NCI-H128 (cell line): ENCODE measurements around the gene RPP25.

ENCODE experiments used
- DNase-seq: peaks from one replicate; lab custom pipeline; 2025; ENCODE audit not compliant: unreplicated experiment; lab: John Stamatoyannopoulos, UW

The RPP25 gene

DNA sequence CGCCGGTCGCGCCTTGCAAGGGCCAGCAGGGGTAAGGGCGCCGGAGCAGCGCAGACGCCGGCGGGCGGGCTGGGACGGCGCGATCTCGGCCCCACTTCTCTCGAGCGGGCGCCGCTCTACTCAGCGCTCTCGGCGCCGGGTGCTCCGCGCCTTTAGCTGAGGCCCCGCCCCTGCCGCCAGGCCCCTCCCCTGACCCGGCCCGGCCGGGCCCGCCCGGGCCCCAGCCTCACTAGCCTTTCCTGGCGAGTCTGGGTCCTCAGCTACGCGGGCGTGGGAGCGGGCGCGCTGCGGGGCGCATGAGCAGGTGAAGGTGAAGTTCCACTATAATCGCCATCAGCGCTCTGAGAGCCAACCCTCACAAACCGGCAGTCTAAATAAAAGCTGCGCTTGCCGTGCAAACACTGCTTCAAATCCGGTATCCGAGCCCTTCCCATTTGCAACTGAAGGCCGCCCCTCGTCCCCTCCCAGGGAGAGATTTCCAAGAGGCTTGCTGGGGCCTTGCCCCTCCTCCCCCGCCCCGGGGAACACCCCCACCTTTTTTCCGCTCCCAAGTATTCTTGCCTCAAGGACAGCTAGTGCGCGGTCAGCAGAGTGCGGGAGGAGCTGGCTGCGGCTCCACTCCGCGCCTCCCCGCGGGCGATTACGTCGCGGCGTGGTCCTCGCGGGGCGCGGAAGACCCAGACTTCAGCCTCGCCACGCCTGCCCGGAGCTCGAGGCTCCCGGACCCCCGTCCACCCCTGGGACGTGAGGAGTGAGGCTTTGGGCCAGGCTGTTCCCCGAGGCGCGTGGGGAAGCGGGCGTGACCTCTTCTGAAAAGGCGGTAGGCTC lies at the start of gene RPP25:
Gene RPP25 (minus strand): TSS at position 125 of the 828 bp plus-strand sequence. CDS start 189 bp downstream, outside the sequence.
- DNase-seq = no peak

DNA sequence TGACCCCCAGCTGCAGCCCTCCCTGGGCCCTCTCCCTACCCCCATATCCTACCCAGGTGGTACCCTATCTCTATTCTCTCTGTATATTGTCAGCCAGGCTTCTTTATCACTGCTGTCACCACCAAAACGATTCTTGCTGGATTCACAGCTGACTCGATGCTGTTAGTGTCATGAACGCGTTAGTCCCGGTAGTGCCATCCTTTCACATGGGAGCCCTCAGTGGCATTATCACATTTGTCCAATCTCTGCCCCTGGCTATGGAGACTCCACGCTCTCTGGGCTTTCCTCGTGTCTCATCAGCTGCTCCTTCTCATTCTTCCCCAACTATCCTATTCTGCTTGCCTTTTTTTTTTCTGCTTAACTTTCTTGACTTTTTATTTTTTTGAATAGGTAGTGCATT lies 45.8 kb upstream of the RPP25 start:
- no peak for DNase-seq

- no peak for DNase-seq
Observed at GRCh38 chr15:75001310-75001709, 44.7 kb upstream of the RPP25 start.

GRCh38 chr15:74997543-74997942 lies 41.0 kb upstream of the RPP25 start:
- DNase-seq = no peak

DNA sequence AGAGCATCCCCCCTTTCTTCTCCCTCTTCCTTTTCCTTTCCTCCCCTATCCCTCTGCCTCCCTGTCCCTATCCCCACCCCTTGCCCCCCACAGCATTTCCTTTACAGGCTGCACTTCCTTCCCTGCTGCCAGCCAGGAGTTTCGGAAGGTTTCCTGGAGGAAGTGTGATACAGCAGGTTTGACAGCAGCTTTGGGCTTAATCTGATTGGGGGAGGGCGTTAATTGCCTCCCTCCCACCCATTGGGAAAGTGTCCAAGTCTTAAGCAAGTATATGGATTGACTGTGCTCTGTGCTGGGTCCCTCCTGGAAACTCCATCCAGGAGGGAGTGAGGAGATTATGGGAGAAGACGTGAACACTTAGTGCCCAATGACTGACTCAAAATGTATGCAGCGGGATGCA lies 40.6 kb upstream of the RPP25 start:
- no peak for DNase-seq

DNA sequence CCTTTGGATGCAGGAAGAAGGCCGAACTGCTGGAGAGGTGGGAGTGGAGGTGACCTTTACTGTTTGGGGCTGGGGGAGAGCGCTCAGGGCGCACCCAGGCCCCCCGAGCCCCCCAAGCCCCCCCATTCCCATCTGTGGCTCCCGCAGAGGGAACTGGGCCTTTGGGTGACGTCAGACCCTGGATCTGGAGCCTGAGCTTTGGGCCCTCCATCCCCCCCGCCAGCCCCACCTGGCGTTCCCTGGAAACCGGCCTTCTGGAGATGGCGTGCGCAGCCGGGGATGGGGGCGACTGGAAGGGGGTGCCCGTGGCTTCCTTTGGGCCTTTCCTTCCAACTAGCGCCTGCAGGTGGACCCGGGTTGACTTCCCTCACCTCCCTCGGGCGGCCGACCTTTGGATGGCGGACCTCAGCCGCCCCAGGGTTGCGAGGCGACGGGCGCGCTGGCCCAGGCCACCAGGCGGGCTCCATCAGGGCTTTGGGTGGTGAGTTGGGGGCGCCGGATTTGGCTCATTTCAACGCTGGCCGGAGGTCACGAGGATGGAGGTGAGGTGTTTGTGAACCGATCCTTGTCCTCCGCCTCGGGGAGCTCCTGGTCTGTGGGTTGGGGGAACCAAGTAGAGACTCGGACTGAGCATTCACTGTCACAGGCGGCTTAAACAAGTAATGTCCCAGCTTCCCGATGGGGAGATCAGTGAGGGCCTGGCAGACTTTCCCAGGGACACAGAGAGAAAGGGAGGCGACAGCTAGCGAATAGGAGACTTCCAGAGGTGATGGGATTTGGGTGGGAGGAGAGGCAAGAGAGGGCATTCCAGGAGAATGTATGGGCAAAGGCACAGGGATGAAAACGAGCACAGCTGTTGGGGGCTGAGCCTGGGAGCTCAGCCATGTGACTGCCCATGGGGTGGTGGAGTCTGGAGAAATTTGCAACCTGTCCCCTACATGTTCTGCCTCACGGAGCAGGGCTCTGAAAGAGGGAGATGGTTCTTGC lies 39.5 kb upstream of the RPP25 start:
- DNase-seq = peak; percentile 14

GRCh38 chr15:74995182-74995778 lies 38.7 kb upstream of the RPP25 start, which contains the start of gene SCAMP5:
SCAMP5 (plus strand) TSS chr15:74995563; CDS start chr15:75011840, 16,277 bp downstream.
- DNase-seq = peak; percentile 73

- DNase-seq = no peak
Observed at GRCh38 chr15:74994685-74995084, 38.1 kb upstream of the RPP25 start.

DNA sequence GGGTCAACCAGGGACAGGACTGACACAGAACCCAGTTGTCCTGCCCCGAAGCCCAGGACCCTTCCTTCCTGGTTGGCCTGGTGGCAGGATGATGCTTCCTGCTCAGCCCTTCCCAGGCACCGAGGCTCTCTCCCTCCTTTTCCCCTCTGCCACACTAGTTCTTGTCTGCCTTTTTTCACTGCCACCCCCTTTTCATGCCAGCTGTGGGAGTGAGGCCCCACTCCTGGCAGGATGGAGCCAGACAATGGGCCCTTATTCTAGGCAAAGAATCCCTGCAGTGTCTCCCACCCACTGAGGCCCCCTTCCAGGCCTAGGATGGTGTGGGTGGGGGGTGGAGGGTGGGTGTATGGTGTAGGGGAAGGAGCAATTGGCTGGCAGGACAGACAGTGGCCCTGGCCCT lies 37.7 kb upstream of the RPP25 start:
- no peak for DNase-seq

GRCh38 chr15:74992619-74993018 lies 36.0 kb upstream of the RPP25 start:
- DNase-seq = no peak

- no peak for DNase-seq
Observed at GRCh38 chr15:74989527-74989926, 33.0 kb upstream of the RPP25 start.

- no peak for DNase-seq
Observed at GRCh38 chr15:74988007-74988800, 31.6 kb upstream of the RPP25 start.

DNA sequence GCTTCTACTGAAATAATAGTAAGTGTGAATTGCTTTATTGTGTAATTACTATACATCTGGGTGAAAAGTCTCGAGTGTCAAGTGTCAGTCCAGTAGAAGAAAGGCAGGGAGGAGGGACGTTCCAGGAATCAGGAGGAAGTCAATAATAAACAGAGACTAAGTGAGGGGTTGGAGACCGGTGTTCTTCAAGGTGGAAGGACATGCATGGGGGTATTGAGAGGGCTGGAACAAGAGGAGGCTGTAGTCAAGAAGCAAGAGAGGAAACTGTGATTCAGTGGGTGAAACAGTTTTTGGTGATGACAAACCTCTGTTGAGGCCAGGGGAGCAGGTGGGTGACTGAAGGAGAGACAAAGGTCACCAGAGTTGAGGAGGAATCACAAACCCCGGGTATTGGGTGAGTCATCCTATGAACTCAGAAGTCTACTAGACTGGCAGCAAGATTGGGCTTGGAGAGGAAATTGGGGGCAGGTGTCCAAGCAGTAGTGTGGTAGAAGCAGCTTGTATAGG lies 27.2 kb upstream of the RPP25 start:
- no peak for DNase-seq

DNA sequence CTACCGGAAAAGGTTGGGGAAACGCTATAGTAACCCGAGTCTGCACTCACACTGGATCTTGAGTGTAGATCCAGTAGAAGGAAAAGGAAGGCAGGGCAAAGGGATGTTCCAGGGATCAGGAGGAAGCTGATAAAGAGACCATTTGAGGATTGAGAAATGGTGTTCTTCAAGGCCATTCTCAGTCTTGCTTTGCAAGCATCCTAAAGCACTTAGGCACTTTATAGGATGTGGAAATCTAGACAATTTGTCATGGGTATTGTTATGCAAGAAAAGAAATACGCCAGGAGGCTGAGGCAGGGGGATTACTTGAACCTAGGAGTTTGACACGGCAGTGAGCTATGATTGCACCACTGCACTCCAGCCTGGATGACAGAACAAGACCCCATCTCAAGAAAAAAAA lies 25.6 kb upstream of the RPP25 start:
- DNase-seq = no peak

DNA sequence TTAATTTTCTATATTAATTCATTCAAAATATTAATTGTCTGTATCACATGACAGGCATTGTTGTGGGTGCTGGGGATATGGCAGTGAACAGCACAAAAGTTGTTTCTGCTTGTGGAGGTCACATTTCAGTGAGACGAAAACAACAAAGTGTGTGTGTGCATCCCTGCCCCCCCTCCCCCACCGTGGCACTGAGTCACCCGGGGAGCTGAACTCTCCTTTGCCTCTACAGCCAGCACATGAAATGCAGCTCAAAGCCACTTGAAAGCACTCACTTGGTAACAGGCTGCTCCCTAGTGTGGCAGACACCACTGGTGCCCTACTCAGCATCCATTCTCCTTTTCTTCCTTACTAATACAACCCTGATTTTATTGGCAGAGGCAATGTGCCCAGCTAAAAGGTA lies 21.9 kb upstream of the RPP25 start:
- DNase-seq = peak; percentile 31

GRCh38 chr15:74978077-74978476 lies 21.5 kb upstream of the RPP25 start:
- no peak for DNase-seq

DNA sequence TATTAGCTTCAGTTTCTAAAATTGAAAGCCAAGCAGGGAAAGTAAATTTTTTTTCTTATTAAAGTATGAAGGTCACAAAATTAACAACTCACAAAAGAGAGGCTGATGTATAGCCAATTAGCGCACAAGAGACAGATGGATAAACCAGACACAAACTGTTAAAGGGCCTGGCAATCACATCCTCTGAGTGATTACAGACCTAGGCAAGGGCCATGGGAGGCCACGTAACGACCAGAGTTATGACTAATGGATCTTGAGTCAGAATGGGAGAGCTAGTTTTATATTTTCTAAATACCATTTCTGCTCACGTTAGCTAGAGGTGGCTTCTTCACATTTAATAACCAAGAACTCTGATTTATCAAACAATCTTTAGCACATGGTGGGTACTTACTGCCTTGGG lies 21.0 kb upstream of the RPP25 start:
- DNase-seq = no peak

- no peak for DNase-seq
Observed at GRCh38 chr15:74976159-74976558, 19.6 kb upstream of the RPP25 start.

DNA sequence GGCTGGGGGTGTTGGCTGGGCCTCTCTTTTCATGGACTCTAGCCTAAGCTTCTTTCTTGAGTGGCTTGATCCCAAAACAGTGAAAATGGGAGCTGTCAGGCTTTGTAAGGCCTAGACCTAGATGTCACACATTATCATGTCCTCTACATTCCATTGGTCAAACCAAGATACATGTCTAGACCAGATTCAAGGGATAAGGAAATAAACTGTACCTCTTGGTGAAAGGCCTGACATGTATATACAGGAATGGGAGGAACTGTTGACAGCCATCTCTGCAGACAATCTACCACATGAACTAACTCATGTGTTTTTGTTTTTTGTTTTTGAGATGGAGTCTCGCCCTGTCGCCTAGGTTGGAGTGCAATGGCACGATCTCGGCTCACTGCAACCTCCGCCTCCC lies 11.1 kb upstream of the RPP25 start:
- DNase-seq = no peak

- no peak for DNase-seq
Observed at GRCh38 chr15:74964794-74965193, 8.2 kb upstream of the RPP25 start.
